Upper lobe of right lung (tissue), 1 donor: ENCODE data around the gene PRKAR1B. TPM values are rescaled to one million over a fixed set of nuclear protein-coding genes. Genes with fewer than 3 reads are reported as not detected.

Source experiments
- ATAC-seq: fragments of 200-7000 bp; cut with Tn5 transposase; one replicate; pipeline ENCODE4 v1.9.1; 2020; ENCODE audit warnings: mild to moderate bottlenecking, moderate library complexity
- DNase-seq: peaks from one replicate; pipeline ENCODE4 v3.0.0-alpha.2; 2020
- H3K27ac ChIP-seq: fragments of 200-600 bp; one replicate; pipeline ENCODE4 v1.8.0; 2022
- H3K27me3 ChIP-seq: fragments of 200-600 bp; one replicate; pipeline ENCODE4 v1.8.0; 2022; ENCODE audit warnings: mild to moderate bottlenecking
- H3K36me3 ChIP-seq: fragments of 200-600 bp; one replicate; pipeline ENCODE4 v1.8.0; 2022
- H3K4me1 ChIP-seq: fragments of 200-600 bp; one replicate; pipeline ENCODE4 v1.8.0; 2022
- H3K4me3 ChIP-seq: fragments of 200-600 bp; one replicate; pipeline ENCODE4 v1.8.0; 2022; ENCODE audit warnings: mild to moderate bottlenecking
- H3K9me3 ChIP-seq: fragments of 200-600 bp; one replicate; pipeline ENCODE4 v1.8.0; 2022
- intact Hi-C: fragments of 100-400 bp; cut with DNase I; formaldehyde crosslinking; loops from one replicate; pipeline ENCODE4 v1.11.0; 2022
- total RNA-seq: library from RNA; stranded (reverse); fragmentation: NEBNext Ultra II Directional; extraction: Animal tissue kit (Norgen Biotek cat#: 25700); gene quantifications from one replicate; pipeline ENCODE4 v1.2.1, GENCODE V29; 2021
- TF ChIP-seq, protein P1 (sequence below): fragments of 200-600 bp; IDR thresholded peaks from one replicate; pipeline ENCODE4 v1.8.0; 2022; ENCODE audit warnings: antibody characterized with exemption
- donor health status: DM: no; HTN: yes; CAD: no; lungs with severe emphysema.

Gene PRKAR1B
- total RNA-seq, 1 donor from 2014 or later, result 25.7 TPM

- H3K27me3 ChIP-seq, result no peaks in the 10 kb centered on the region
- H3K9me3 ChIP-seq, result no peaks in the 10 kb centered on the region
- intact Hi-C loops, result no loop called here
- H3K4me1 ChIP-seq, result peaks cover 24% of the 10 kb centered on the region
- no peak overlapping the region for H3K4me3 ChIP-seq
- ATAC-seq, result no peak
- TF ChIP-seq, protein P1, sequence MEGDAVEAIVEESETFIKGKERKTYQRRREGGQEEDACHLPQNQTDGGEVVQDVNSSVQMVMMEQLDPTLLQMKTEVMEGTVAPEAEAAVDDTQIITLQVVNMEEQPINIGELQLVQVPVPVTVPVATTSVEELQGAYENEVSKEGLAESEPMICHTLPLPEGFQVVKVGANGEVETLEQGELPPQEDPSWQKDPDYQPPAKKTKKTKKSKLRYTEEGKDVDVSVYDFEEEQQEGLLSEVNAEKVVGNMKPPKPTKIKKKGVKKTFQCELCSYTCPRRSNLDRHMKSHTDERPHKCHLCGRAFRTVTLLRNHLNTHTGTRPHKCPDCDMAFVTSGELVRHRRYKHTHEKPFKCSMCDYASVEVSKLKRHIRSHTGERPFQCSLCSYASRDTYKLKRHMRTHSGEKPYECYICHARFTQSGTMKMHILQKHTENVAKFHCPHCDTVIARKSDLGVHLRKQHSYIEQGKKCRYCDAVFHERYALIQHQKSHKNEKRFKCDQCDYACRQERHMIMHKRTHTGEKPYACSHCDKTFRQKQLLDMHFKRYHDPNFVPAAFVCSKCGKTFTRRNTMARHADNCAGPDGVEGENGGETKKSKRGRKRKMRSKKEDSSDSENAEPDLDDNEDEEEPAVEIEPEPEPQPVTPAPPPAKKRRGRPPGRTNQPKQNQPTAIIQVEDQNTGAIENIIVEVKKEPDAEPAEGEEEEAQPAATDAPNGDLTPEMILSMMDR, result no peak
- H3K36me3 ChIP-seq, result no peaks in the 10 kb centered on the region
- DNase-seq, result no peak
- no peak overlapping the region for H3K27ac ChIP-seq
Measured at GRCh38 chr7:598899-599298, 128.2 kb downstream of the PRKAR1B start.

GRCh38 chr7:597348-598178 is 129.5 kb downstream of the PRKAR1B start:
- Histone ChIP-seq H3K9me3 (no peaks in the 10 kb centered on the region), H3K4me1 (peaks cover 16% of the 10 kb centered on the region), H3K27me3 (no peaks in the 10 kb centered on the region), H3K4me3 (no peak overlapping the region), H3K27ac (no peak overlapping the region), H3K36me3 (no peaks in the 10 kb centered on the region)
- no peak for ATAC-seq
- intact Hi-C loops, result no loop called here
- no peak for DNase-seq
- TF ChIP-seq, protein P1, result no peak

GRCh38 chr7:596819-597182 is 130.3 kb downstream of the PRKAR1B start:
- Histone ChIP-seq H3K27ac (no peak overlapping the region), H3K4me3 (no peak overlapping the region), H3K4me1 (peaks cover 8% of the 10 kb centered on the region), H3K27me3 (no peaks in the 10 kb centered on the region), H3K9me3 (no peaks in the 10 kb centered on the region), H3K36me3 (no peaks in the 10 kb centered on the region)
- ATAC-seq (no peak), DNase-seq (no peak)
- intact Hi-C loops, result no loop called here
- TF ChIP-seq, protein P1, result no peak

GRCh38 chr7:596071-596818 is 130.8 kb downstream of the PRKAR1B start:
- Histone ChIP-seq H3K27me3 (no peaks in the 10 kb centered on the region), H3K4me1 (peaks cover 5% of the 10 kb centered on the region), H3K4me3 (no peak overlapping the region), H3K27ac (no peak overlapping the region), H3K36me3 (no peaks in the 10 kb centered on the region), H3K9me3 (no peaks in the 10 kb centered on the region)
- no peak for DNase-seq
- TF ChIP-seq, protein P1, result no peak
- intact Hi-C loops, result no loop called here
- no peak for ATAC-seq

DNA sequence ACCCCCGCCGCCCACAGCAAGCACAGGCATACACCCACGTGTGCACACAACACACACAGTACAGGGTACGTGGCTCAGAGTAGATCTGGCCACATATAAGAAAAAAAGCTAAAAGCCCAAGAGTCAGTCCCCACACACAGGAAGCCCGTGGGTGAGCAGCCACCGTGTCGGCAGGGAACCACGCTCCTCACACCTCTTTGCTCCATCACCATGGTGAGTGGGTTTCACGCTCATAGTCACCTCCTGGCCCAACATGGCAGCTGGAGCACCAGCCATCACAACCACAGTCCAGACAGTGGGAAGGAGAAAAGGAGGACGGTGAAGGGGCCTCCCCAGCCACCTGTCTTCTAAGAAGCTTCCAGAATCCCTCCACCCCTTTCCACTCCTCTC is 131.5 kb downstream of the PRKAR1B start:
- H3K27me3 ChIP-seq, result no peaks in the 10 kb centered on the region
- DNase-seq (no peak), ATAC-seq (no peak)
- no peak overlapping the region for H3K4me3 ChIP-seq
- TF ChIP-seq, protein P1, result no peak
- H3K9me3 ChIP-seq, result no peaks in the 10 kb centered on the region
- H3K4me1 ChIP-seq, result no peaks in the 10 kb centered on the region
- no peak overlapping the region for H3K27ac ChIP-seq
- intact Hi-C loops, result no loop called here
- H3K36me3 ChIP-seq, result no peaks in the 10 kb centered on the region
